GM12891 (cell line): Measurements from ENCODE around the gene SORCS2.

Experiments used
- POLR2A ChIP-seq: IDR thresholded peaks from 2 replicates; pipeline ENCODE4 v1.6.1; 2011; ENCODE audit warnings: low read depth, low read length, control low read depth
- POLR2AphosphoS5 ChIP-seq: IDR thresholded peaks from 2 replicates; pipeline ENCODE4 v1.6.1; 2011; ENCODE audit warnings: low read depth, low read length, control low read depth
- POU2F2 ChIP-seq: IDR thresholded peaks from 2 replicates; pipeline ENCODE4 v1.6.1; 2011; ENCODE audit warnings: low read depth, mild to moderate bottlenecking, control low read depth, low read length, moderate library complexity
- SPI1 ChIP-seq: IDR thresholded peaks from 2 replicates; pipeline ENCODE4 v1.6.1; 2011; ENCODE audit warnings: low read depth, low read length, control low read depth
- TAF1 ChIP-seq: IDR thresholded peaks from 2 replicates; pipeline ENCODE4 v1.6.1; 2011; ENCODE audit warnings: low read depth, low read length, control low read depth

DNA sequence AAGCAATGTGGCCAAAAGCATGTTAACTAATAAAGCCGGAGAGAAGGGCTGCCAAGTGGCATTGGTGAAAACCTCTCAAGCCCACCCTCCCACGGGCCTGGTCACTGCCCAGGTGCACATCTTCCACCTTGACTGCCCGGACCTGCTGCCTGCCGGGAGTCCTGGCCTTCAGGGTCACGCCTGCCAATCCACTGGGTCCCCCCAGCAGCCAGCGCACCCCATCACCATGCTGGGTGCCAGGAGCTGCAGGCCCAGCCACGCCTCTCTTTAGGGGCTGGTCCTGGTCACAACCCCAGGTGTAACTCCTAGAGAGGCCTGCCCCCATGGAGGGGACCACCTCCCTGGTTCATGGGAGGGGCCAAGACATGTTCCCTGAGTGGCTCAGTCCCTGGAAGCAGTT is 176.0 kb downstream of the SORCS2 start:
- TF ChIP-seq POLR2AphosphoS5 (no peak), TAF1 (no peak), POU2F2 (no peak), POLR2A (no peak), SPI1 (no peak)
